Measurements from ENCODE around the gene HOXA6.

DNA sequence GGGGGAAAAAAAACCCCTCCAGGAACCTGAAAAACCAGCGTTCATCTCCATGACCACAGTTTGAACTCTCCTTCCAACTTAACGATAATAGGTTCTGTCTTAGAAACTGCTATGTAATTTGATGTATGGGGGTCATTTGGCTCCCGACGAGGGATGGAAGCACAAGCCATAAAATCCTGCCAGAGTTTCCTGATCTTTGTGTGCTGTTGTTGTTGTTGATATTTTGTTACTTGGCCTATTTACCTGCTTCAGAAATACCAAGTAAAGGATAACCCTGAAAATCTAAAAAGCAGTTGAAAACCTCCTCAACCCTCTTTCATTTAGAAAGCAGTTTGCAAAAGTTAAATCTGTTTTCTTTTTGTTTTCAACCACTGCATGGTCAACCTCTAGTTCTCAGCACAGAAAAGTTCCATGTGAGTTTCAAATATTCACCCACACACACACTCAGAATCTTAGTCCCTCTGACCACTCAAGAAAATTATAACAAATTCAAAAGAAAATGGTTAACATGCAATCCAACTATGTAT lies 35.8 kb downstream of the HOXA6 start:
- TF ChIP-seq, protein P1, sequence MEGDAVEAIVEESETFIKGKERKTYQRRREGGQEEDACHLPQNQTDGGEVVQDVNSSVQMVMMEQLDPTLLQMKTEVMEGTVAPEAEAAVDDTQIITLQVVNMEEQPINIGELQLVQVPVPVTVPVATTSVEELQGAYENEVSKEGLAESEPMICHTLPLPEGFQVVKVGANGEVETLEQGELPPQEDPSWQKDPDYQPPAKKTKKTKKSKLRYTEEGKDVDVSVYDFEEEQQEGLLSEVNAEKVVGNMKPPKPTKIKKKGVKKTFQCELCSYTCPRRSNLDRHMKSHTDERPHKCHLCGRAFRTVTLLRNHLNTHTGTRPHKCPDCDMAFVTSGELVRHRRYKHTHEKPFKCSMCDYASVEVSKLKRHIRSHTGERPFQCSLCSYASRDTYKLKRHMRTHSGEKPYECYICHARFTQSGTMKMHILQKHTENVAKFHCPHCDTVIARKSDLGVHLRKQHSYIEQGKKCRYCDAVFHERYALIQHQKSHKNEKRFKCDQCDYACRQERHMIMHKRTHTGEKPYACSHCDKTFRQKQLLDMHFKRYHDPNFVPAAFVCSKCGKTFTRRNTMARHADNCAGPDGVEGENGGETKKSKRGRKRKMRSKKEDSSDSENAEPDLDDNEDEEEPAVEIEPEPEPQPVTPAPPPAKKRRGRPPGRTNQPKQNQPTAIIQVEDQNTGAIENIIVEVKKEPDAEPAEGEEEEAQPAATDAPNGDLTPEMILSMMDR (IDR thresholded peaks at IDR 0.05 in 2 of 3, conservative IDR thresholded peaks at IDR 0.05 in 1 of 3; ENCODE audit: borderline replicate concordance in 1 of 3, insufficient read depth in 1 of 3, low read depth in 2 of 3, low read length in 2 of 3): no peak
- TF ChIP-seq EZH2phosphoT487 (IDR thresholded peaks at IDR 0.05; ENCODE audit: borderline replicate concordance): no peak
- no peak for TF ChIP-seq EZH2 (IDR thresholded peaks at IDR 0.05)
- no peak for TF ChIP-seq POLR2A (IDR thresholded peaks at IDR 0.05; ENCODE audit: borderline replicate concordance, extremely low read depth, insufficient read depth, insufficient read length)
- TF ChIP-seq JUND (IDR thresholded peaks at IDR 0.05): no peak
- TF ChIP-seq YY1 (IDR thresholded peaks at IDR 0.05; ENCODE audit: extremely low read depth, insufficient replicate concordance, low read depth, low read length): no peak

Measured in HCT116 (cell line).